RWPE1 (cell line): ENCODE results near the gene S100P.

Experiments used
- CTCF ChIA-PET: fragments of 350-600 bp; sonication (Branson Sonifier 250); formaldehyde crosslinking; extraction: SDS; loops from one replicate; lab custom pipeline; 2021; lab: Yijun Ruan, JAX
- POLR2A ChIA-PET: fragments of 400-600 bp; formaldehyde crosslinking; extraction: SDS; loops from one replicate; lab custom pipeline; 2020; ENCODE audit warnings: antibody characterized with exemption; ENCODE audit not compliant: low non-redundant PET; lab: Yijun Ruan, JAX
- DNase-seq: peaks from one replicate; pipeline ENCODE4 v3.0.0; 2012; ENCODE audit warnings: low spot score
- H3K27ac ChIP-seq: fragments of 450-650 bp; 2 replicates; pipeline ENCODE4 v1.5.1; 2017
- TF ChIP-seq, protein P1 (sequence below): fragments of 450-650 bp; conservative IDR thresholded peaks from 2 replicates; pipeline ENCODE4 v1.5.1; 2017; ENCODE audit warnings: low read depth, mild to moderate bottlenecking

Gene S100P

DNA sequence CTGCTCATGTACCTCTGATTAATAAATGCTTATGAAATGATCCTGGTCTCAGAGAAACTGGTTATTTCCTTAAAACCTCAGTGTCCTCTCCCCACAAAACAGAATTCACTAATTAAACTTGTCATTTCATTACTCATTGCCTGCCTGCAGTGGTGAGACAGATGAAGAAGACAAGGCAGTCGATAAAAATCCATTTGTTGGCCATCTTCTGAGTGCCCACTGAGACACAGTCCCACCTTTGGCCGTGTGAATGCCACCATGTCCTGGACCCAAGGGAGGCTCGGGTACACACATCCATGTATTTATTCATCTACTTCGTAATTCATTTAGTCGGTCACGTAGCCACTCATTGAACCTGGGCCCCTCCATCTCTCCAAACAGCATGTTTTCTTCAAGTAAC lies 3.5 kb downstream of the S100P start:
- TF ChIP-seq, protein P1, sequence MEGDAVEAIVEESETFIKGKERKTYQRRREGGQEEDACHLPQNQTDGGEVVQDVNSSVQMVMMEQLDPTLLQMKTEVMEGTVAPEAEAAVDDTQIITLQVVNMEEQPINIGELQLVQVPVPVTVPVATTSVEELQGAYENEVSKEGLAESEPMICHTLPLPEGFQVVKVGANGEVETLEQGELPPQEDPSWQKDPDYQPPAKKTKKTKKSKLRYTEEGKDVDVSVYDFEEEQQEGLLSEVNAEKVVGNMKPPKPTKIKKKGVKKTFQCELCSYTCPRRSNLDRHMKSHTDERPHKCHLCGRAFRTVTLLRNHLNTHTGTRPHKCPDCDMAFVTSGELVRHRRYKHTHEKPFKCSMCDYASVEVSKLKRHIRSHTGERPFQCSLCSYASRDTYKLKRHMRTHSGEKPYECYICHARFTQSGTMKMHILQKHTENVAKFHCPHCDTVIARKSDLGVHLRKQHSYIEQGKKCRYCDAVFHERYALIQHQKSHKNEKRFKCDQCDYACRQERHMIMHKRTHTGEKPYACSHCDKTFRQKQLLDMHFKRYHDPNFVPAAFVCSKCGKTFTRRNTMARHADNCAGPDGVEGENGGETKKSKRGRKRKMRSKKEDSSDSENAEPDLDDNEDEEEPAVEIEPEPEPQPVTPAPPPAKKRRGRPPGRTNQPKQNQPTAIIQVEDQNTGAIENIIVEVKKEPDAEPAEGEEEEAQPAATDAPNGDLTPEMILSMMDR = no peak
- peak overlapping the region; percentile 94 for H3K27ac ChIP-seq
- DNase-seq = no peak
- ChIA-PET POLR2A (no interaction called here), CTCF (no interaction called here)

DNA sequence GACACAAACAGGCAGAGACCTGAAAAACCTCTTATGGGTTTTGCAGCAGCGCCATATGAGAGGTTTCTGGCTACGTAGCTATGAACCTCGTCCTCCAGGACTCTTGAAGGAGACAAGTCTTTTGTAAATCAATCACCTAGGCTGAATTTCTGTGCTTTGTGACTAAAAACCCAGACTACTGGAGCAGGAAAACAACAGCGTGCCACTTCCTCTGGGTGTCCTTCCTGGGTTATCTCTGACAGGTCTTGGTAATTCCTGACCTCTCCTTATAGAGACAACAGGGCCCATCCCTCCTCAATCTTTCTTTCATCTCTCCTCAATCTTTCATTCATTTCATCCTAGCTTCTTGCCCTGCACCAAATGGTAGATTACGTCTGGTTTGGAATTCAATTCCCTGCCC lies 5.7 kb downstream of the S100P start:
- ChIA-PET CTCF (no interaction called here), POLR2A (no interaction called here)
- TF ChIP-seq, protein P1 = no peak
- H3K27ac ChIP-seq = no peak overlapping the region
- no peak for DNase-seq

DNA sequence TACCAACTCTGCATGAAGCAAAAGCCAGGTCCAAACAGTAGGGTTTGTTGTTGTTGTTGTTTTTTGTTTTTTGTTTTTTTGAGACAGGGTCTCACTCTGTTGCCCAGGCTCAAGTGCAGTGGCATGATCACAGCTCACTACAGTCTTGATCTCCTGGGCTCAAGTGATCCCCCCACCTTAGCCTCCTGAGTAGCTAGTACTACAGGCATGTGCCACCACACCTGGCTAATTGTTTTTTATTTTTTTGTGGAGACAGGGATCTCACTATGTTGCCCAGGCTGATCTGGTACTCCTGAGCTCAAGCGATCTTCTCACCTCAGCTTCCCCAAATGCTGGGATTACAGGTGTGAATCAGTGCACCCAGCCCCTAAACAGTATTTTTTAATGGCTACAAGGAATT lies 6.2 kb downstream of the S100P start:
- DNase-seq = no peak
- H3K27ac ChIP-seq = no peak overlapping the region
- POLR2A ChIA-PET = no interaction called here
- TF ChIP-seq, protein P1 = no peak
- CTCF ChIA-PET = no interaction called here

DNA sequence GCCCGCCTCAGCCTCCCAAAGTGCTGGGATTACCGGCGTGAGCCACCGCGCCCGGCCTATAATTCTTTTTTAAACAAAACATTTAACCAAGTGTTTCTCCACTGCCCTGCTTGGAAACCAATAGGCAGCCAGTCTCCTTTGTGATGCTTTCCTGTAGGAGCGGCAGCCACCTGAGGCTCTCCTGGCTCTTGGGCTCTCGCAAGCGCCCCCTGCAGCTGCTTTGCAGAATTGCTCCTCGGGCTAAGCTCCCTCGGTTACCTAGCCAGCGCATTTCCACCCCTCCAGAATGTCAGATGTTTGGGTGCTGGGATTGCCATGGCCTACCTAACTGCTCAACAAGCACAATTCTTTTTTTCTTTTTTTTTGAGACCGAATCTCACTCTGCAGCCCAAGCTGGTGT lies 7.7 kb downstream of the S100P start:
- ChIA-PET POLR2A (no interaction called here), CTCF (no interaction called here)
- TF ChIP-seq, protein P1 = no peak; the same call in 1 of the 2 replicates
- DNase-seq = no peak
- H3K27ac ChIP-seq = no peak overlapping the region

DNA sequence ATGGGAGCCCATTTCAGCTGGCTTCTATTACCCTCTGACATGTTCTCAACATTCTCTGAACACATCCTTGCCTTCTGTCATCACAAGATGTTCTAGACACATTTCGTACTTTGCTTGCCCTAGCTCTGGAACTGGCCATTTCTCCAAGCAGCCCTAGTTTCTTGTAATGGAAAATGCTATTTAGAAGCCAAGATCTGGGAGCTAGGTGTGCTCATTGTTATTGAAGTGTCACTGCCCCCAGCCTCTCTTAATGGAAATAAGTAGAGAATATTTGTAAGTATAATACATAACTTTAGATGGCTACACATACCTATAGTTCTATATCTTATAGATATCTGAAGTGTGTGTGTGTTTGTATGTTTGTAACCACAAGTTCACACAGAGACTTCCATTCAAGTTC lies 9.1 kb downstream of the S100P start:
- no peak for DNase-seq
- H3K27ac ChIP-seq = no peak overlapping the region
- ChIA-PET CTCF (no interaction called here), POLR2A (no interaction called here)
- TF ChIP-seq, protein P1 = no peak

DNA sequence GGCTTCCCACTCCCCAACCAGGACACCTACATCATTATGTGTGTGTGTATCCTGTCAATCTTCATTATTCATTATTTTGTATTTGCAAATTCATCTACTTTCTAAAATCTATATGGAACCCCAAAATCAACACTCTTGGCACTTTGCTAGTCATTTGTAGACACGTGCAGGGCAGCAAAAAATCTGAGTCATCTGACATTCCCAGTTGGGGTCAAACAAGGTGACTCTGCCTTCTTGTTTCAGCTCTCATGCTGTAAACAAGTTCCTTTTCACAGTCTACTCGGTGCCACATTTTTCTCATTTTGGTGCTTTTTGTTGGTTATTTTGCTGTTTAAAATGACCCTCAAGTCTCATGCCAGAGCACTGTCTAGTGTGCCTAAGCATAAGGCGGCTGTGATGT lies 10.1 kb downstream of the S100P start:
- ChIA-PET POLR2A (no interaction called here), CTCF (no interaction called here)
- DNase-seq = no peak
- no peak overlapping the region for H3K27ac ChIP-seq
- TF ChIP-seq, protein P1 = no peak

DNA sequence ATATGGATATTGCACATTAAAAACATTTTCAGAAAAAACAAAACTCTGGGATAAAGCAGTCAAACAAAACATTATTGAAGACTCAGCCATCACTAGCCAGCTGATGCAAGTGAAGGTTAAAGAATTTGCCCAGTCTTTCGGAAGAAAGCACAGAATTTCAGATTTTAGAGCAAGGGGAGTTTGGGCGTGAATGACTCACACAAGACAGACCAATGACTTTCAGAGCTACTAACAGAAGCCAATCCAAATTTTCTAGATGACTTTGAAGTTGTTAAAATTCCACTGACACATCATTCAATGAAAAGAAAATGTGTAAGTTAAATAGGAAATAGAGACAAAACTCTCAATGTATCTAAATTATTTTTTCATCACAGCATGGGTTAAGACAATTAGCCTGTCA lies 12.0 kb downstream of the S100P start:
- ChIA-PET POLR2A (no interaction called here), CTCF (no interaction called here)
- no peak for DNase-seq
- TF ChIP-seq, protein P1 = no peak
- H3K27ac ChIP-seq = no peak overlapping the region
